Stimulated activated CD4-positive, alpha-beta T cell treated with anti-CD3 and anti-CD28 coated beads, TNF-alpha, amount 100 ng/mL, for 24 hours (primary cell): Measurements from ENCODE around the gene GAB1.

Experiments
- DNase-seq, 3 experiments: peaks; one replicate each; pipeline ENCODE4 v3.0.0-alpha.2; 2020; ENCODE audit warnings: low read depth in 3 of 3

GAB1 gene

GRCh38 chr4:143489106-143489505 is 152.4 kb downstream of the GAB1 start:
- DNase-seq = no peak

DNA sequence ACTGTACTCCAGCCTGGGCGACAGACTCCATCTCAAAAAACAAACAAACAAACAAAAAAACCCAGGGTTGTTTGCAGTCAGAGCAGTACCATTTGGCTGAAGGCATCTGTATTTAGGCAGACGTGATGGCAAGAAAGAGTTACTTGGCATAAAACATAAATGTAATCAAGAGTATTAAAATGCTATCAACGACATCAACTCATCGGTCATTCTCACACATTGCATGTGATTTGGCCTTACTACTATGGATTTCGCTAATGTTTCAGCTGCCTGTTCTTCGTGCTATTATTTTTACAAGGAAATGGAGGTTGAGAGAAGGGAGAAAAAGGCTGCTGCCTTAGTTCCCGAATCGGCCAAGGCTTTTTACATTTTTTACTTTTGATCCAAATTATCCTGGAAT is 161.3 kb downstream of the GAB1 start:
- DNase-seq = no peak

DNA sequence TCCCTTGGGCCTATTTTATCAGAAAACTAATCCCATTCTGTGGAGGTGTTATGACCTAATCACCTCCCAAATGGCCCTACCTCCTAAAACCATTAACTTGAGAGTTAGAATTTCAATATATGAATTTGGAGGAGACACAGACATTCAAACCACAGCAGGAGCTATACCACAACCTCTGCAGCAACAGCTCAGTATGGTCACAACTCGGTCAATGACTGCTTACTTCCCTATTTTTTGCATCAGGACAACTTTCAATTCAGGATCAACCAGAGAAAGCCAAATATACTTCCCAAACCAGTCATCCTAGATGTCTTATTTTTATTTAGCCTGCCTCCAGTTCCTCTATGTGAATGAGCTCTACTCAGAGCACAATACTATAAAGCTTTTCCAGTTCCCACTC is 165.6 kb downstream of the GAB1 start:
- no peak for DNase-seq

GRCh38 chr4:143506031-143506430 is 169.4 kb downstream of the GAB1 start:
- no peak for DNase-seq

GRCh38 chr4:143511906-143512305 is 175.2 kb downstream of the GAB1 start:
- no peak for DNase-seq

- no peak for DNase-seq
Measured at GRCh38 chr4:143512978-143513313, 176.3 kb downstream of the GAB1 start.

GRCh38 chr4:143513314-143514168 is 176.9 kb downstream of the GAB1 start, which contains the start of gene SMARCA5:
TSS of gene SMARCA5 (plus strand) at chr4:143513702. CDS start at chr4:143513925, 223 bp downstream.
- DNase-seq = peak; percentile 87 to 95 (median 88)

GRCh38 chr4:143514169-143514495 is 177.5 kb downstream of the GAB1 start:
- DNase-seq = no peak

DNA sequence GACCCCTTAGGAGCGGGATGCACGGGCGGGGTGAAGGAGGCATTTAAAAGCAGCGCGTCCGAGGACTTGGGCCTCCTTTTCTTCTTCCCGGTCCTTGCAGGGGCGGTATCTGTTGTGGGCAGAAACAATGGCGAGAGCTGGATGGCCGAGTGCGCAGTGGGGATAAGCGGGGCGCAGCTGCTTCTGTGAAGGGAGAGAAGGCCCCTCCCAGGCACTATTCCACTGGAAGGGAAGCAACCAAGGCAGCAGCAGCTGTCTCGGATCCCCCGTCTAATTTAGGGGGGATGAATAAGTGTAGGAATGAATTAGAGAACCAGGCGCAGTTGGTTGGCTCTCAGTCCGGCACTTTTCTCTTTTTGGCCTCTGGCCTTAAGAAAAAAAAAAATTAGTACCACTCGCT is 177.8 kb downstream of the GAB1 start:
- DNase-seq = peak in 1 of 3 experiments; percentile 5

DNA sequence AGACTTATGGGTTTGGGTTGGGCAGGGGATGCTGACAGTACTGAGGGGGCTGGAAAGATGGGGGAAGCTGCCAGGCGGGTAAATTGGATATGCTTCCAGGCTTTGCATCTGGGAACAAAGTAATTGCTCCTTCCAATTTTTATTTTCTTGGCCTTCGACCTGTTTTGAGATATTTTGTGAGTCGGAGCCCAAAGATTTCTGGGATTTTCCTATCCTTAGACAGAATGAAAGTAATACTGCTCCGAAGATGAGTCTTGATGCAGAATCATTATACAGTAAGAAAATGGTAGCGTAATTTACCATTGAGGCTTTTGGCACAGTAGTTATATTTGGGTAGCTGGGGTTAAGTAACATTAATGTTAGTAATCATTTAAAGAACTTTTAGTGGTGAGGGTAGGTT is 178.2 kb downstream of the GAB1 start:
- no peak for DNase-seq

DNA sequence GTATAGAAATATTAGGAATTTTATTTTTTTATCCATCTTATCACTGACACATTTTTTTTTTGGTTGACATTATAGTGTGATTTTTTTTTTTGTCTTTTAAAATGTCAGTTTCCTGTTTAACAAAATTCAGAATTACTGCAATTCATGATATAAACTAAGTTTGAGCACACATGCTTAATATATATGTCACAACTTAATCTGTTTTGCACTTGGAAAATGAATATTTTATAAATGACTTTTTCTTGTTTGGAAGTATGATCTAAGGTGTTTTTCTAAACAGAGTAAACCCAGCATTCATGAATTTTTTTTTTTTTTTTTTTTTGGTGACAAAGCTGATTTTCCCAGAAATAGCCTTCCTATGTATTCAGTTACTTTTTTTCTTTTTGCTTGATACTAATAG is 179.2 kb downstream of the GAB1 start:
- no peak for DNase-seq

- no peak for DNase-seq
Measured at GRCh38 chr4:143517764-143518163, 181.1 kb downstream of the GAB1 start.
